Measurements from ENCODE around the gene CCNC.
"Not testable (repeated sequence)": the region's sequence is repeated elsewhere in the genome, so short reads cannot be mapped to it uniquely, and the experiment has no call there.

Gene CCNC

GRCh38 chr6:99602520-99603420, 34.3 kb upstream of the CCNC start:
- no peak for DNase-seq

DNA sequence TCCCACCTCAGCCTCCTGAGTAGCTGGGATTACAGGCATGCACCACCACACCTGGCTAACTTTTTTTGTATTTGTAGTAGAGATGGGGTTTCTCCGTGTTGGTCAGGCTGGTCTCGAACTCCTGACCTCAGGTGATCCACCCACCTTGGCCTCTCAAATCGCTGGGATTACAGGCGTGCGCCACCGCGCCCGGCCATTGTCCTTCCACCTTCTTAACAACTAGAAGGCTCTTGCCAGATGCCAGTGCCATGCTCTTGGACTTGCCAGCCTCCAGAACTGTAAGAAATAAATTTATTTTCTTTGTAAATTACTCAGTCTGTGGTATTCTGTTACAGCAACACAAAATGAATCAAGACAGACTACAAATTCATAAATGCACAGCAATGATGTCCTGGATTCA, 26.2 kb upstream of the CCNC start:
- DNase-seq = not testable (repeated sequence)

- no peak for DNase-seq
Measured at GRCh38 chr6:99592900-99593299, 24.4 kb upstream of the CCNC start.

DNA sequence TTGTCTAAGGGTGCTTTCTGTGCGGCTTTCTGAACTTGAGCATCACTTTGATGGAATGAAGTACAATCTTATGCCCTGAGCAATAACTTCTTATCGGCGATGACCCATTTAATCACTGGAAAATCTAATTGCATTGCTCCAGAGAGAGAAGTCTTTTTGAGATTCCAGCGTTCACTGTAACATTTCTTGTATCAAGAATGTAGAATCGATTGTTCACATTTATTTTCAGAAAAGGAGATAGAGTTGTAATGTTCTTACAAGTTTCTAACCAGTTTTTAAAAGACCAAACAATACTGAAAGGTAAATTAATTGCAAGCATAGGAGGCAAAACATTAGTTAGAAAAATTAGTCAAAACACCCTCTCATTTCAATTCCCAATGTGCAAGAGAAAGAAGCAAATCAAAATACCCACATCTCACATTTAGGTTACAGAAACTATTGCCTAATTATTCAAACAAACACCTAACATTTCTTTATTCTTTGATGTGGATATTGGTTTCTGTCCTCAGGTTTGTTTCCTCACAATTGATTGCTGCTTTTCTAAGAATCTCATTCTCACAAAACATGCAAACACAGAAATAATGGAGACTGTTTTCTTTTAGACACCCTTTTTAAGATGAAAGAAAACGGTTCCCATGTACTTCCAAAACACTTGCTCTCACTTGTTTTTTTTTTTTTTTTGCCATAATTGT, 23.4 kb upstream of the CCNC start:
- DNase-seq = no peak

- DNase-seq = no peak
Measured at GRCh38 chr6:99590728-99591672, 22.5 kb upstream of the CCNC start.

DNA sequence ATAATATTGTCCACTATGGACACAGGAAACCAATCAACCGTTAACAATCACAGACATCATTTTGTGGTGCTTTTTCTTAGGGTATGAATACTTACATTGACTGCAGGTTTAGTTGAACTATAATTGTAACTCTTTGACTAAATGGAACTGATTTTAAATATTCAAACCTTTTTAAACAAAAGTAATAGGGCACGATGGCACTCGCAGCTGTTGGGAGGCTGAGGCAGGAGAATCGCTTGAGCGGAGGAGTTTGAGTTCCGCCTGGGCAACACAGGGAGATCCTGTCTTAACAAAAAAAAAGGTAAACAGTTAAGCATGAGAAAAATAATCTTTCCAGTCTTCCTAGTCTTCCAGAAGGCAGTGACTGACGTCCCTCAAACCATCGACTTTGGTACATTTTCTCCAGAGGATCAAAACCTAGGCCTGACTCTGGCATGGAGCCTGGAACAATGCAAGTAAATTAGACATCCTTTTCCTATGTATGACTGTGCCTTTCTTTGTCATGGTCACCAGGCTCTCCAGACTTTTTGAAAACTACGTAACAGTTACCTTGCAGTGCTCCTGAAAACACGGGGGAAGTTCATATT, 21.5 kb upstream of the CCNC start:
- DNase-seq = no peak

GRCh38 chr6:99589290-99589672, 20.8 kb upstream of the CCNC start:
- DNase-seq = no peak

GRCh38 chr6:99588618-99589289, 20.3 kb upstream of the CCNC start:
- DNase-seq = peak; percentile 69

DNA sequence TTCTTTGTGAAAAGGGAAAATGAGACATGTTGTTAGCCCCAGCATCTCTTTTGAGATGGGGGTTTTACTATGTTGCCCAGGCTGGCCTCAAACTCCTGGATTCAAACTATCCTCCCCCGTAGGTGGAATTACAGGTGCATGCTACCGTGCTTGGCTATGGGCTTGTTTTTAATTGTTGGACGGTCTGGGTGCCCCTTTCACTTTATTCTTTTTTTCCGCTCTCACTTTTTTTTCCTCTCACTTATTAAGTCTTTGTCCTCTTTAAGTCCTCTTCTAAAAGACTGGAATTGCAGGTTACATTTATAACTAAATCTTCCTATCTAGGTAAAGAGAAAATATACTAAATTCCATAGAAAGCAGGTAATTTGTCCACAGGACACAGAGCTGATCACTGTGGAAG, 19.3 kb upstream of the CCNC start:
- DNase-seq = no peak

- DNase-seq = no peak
Measured at GRCh38 chr6:99579781-99580180, 11.3 kb upstream of the CCNC start.

DNA sequence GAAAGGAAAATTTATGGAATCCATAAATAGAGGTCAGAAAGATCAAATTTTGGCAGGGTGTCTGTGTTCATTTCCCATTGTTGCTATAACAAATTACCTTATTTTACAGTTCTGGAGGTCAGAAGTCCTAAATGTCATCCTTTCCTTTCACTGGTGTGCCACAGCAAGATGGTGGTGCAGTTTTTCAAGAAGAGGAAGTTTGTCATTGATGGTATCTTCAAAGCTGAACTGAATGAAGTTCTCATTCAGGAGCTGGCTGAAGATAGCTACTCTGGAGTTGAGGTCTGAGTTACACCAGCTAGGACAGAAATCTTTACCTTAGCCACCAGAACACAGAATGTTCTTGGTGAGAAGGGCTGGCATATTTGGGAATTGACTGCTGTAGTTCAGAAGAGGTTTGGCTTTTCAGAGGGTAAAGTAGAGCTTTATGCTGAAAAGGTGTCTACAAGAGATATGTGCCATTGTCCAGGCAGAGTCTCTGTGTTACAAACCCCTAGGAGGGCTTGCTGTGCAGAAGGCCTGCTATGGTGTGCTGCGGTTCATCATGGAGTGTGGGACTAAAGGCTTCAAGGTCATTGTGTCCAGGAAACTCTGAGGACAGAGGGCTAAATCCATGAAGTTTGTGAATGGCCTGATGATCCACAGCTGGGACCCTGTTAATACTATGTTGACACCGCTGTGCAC, 7.2 kb upstream of the CCNC start:
- DNase-seq = no peak

GRCh38 chr6:99573980-99574617, 5.6 kb upstream of the CCNC start:
- DNase-seq = no peak

GRCh38 chr6:99563056-99563723, 5.3 kb downstream of the CCNC start:
- DNase-seq = no peak

DNA sequence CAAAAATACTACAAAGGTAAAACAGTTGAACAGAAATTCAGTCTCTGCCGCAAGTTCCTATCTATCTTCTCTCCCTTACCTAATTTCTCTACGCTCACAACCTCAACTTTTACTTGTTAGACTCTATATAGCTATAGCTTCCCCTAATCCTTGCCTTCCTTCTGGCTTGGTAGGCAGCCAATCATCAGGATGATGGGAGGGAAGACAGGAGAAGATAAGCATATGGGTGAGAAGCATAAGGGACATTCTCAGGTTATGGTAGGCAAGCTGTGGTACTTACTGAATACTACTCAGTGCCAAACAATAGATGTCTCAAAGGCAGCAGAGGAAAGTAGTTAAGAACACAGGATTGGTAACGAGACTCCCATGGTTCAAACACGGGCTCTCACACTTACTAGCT, 7.8 kb downstream of the CCNC start:
- no peak for DNase-seq

DNA sequence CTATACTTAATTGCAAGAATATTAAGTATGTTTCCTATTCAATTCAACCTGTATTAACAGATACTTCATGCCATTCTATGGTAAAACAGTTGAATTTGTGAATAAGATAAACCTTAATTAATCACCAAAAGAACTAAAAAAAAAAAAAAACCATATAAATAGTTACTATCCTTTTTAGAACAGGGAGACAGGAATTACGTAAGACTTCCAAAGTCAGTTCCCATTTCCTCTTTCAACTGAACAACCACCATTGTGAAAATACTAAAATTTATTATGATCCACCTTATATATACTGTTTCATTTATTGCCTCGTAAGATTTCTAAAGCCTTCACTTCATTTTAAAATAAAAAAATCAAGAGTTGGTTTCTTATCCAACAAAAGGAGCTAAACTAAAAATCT, 9.4 kb downstream of the CCNC start:
- DNase-seq = no peak

DNA sequence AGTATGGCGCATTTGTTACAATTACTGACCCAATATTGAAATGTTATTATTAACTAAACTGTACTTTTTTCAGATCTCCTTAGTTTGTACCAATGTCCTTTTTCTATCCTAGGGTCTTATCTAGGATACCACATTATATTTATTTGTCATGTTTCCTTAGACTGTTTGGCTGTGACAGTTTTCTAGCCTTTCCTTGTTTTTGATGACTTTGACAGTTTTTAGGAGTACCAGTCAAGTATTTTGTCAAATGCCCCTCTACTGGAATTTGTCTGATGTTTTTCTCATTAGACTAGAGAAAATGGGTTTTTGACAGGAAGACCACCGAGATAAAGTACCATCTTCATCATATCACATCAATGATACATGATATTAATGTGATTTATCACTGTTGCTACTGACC, 14.6 kb downstream of the CCNC start:
- no peak for DNase-seq

- DNase-seq = no peak
Measured at GRCh38 chr6:99550046-99550748, 18.3 kb downstream of the CCNC start.

- no peak for DNase-seq
Measured at GRCh38 chr6:99548706-99549105, 19.8 kb downstream of the CCNC start.

GRCh38 chr6:99547526-99547925, 20.9 kb downstream of the CCNC start:
- no peak for DNase-seq

DNA sequence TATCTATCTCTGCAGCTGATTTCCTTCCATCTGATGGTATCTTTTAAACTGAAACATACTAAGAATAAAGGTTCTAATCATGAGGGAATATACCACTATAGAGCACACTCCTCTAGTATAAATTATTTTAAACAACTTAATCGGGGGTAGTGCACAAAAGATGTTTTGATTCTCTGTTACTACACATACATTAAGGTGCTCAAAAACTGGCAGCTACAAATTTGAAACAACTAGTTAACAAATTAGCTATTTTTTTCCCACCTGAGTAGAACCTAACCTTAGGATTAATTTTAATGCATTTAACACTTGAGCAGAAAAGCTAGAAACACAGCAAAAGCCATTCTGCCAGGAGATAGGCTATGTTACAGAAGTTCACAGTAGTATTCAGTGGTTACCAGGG, 23.0 kb downstream of the CCNC start:
- no peak for DNase-seq

All from stimulated activated CD4-positive, alpha-beta T cell treated with anti-CD3 and anti-CD28 coated beads, Interleukin-4, amount 100 ng/mL, for 24 hours (primary cell).